Loucy (cell line): ENCODE results near the gene HOXA13.

Experiments
- EZH2phosphoT487 ChIP-seq: fragments of 200-600 bp; IDR thresholded peaks from 2 replicates; pipeline ENCODE4 v1.6.1; 2018; ENCODE audit warnings: antibody characterized with exemption, mild to moderate bottlenecking, moderate library complexity, borderline replicate concordance
- TF ChIP-seq, protein P1 (sequence below): fragments of 200-600 bp; sonication (generic); conservative IDR thresholded peaks from 2 replicates; pipeline ENCODE4 v1.5.1; 2014; ENCODE audit warnings: mild to moderate bottlenecking, antibody characterized with exemption, low read length

GRCh38 chr7:27245798-27246691 lies 46.2 kb upstream of the HOXA13 start:
- TF ChIP-seq, protein P1, sequence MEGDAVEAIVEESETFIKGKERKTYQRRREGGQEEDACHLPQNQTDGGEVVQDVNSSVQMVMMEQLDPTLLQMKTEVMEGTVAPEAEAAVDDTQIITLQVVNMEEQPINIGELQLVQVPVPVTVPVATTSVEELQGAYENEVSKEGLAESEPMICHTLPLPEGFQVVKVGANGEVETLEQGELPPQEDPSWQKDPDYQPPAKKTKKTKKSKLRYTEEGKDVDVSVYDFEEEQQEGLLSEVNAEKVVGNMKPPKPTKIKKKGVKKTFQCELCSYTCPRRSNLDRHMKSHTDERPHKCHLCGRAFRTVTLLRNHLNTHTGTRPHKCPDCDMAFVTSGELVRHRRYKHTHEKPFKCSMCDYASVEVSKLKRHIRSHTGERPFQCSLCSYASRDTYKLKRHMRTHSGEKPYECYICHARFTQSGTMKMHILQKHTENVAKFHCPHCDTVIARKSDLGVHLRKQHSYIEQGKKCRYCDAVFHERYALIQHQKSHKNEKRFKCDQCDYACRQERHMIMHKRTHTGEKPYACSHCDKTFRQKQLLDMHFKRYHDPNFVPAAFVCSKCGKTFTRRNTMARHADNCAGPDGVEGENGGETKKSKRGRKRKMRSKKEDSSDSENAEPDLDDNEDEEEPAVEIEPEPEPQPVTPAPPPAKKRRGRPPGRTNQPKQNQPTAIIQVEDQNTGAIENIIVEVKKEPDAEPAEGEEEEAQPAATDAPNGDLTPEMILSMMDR, result no peak
- no peak for TF ChIP-seq EZH2phosphoT487
